Measurements from ENCODE around the gene CPEB3. TPM values are rescaled to one million over a fixed set of nuclear protein-coding genes. Genes with fewer than 3 reads are reported as not detected.
"Not testable (repeated sequence)": the region's sequence is repeated elsewhere in the genome, so short reads cannot be mapped to it uniquely, and the experiment has no call there.

Gene CPEB3
- polyA plus RNA-seq, 4 donors, result 1.5 to 3.7 (median 1.7) TPM

GRCh38 chr10:92052741-92053140 is 238.1 kb downstream of the CPEB3 start:
- peaks cover 3 to 14% (median 8%) of the 10 kb centered on the region in 3 donors for H3K36me3 ChIP-seq (ENCODE audit: control insufficient read depth in 3 of 3, insufficient read depth in 2 of 3, low read depth in 1 of 3, low read length in 3 of 3)
- DNase-seq (no peak), FAIRE-seq (no peak)
- H3K9me3 ChIP-seq (ENCODE audit: control insufficient read depth in 2 of 2, insufficient read depth in 1 of 2, low read depth in 1 of 2, low read length in 1 of 2), result no peaks in the 10 kb centered on the region
- H3K4me3 ChIP-seq (ENCODE audit: low read depth in 1 of 3, low read length in 3 of 3), result no peak overlapping the region
- H3K27me3 ChIP-seq (ENCODE audit: control insufficient read depth in 3 of 3, insufficient read depth in 3 of 3, low read length in 3 of 3), result no peaks in the 10 kb centered on the region
- no peak overlapping the region for H3K27ac ChIP-seq (ENCODE audit: low read depth in 1 of 3, low read length in 2 of 3)
- H3K4me1 ChIP-seq (ENCODE audit: control insufficient read depth in 3 of 3, insufficient read depth in 2 of 3, low read depth in 1 of 3, low read length in 2 of 3), result no peaks in the 10 kb centered on the region
- WGBS, 3 donors, result 79 to 86% (median 83%) methylated on average over 5 of the region's 5 CpGs

DNA sequence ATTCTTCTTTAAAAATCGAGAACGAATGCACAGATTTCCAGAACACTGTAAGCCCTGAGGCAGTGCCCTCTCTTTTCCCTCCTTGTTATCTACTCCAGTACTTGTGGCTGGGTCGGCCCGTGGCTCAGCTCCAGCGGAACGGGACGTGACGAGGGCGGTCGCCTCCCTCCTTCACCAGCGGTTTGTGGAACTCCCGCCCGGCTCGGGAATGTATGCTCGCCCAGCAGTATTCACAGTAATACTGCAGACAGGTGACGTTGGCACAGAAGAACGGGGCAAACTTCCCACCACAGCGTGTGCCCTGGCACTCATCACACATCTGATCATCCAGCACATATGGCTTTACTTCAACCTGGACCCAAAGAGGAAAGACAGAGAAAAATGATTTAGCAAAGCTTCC is 238.8 kb downstream of the CPEB3 start:
- H3K27me3 ChIP-seq (ENCODE audit: control insufficient read depth in 3 of 3, insufficient read depth in 3 of 3, low read length in 3 of 3), result no peaks in the 10 kb centered on the region
- no peak for FAIRE-seq
- no peaks in the 10 kb centered on the region for H3K9me3 ChIP-seq (ENCODE audit: control insufficient read depth in 2 of 2, insufficient read depth in 1 of 2, low read depth in 1 of 2, low read length in 1 of 2)
- no peaks in the 10 kb centered on the region for H3K4me1 ChIP-seq (ENCODE audit: control insufficient read depth in 3 of 3, insufficient read depth in 2 of 3, low read depth in 1 of 3, low read length in 2 of 3)
- peaks cover 3 to 10% (median 8%) of the 10 kb centered on the region in 3 donors for H3K36me3 ChIP-seq (ENCODE audit: control insufficient read depth in 3 of 3, insufficient read depth in 2 of 3, low read depth in 1 of 3, low read length in 3 of 3)
- no peak overlapping the region for H3K27ac ChIP-seq (ENCODE audit: low read depth in 1 of 3, low read length in 2 of 3)
- DNase-seq, result no peak
- 89 to 93% (median 91%) methylated on average over 18 of the region's 18 CpGs for WGBS, 3 donors
- no peak overlapping the region for H3K4me3 ChIP-seq (ENCODE audit: low read depth in 1 of 3, low read length in 3 of 3)

DNA sequence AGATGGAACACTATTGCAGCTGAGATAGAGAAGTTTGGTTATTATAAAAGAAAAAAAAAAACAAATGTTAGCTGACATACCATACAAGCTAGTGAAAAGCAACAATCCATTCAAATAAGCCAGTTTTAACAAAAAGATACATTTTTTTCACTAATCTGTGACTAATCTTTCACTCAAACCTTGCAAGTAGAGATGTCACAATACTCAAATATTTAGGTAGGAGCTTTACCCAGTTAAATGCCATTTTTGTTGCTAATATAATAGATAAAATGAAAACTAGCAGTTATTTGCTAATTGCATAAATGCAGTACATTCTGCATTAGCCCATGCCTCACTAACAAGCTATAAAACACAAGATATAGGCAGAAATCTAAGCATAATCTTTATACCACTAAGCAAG is 243.7 kb downstream of the CPEB3 start:
- Histone ChIP-seq H3K9me3 (ENCODE audit: control insufficient read depth in 2 of 2, insufficient read depth in 1 of 2, low read depth in 1 of 2, low read length in 1 of 2) (no peaks in the 10 kb centered on the region), H3K4me3 (ENCODE audit: low read depth in 1 of 3, low read length in 3 of 3) (no peak overlapping the region), H3K27me3 (ENCODE audit: control insufficient read depth in 3 of 3, insufficient read depth in 3 of 3, low read length in 3 of 3) (peaks cover 0 to 7% (median 0%) of the 10 kb centered on the region in 3 donors), H3K36me3 (ENCODE audit: control insufficient read depth in 3 of 3, insufficient read depth in 2 of 3, low read depth in 1 of 3, low read length in 3 of 3) (peaks cover 0 to 5% (median 4%) of the 10 kb centered on the region in 3 donors), H3K4me1 (ENCODE audit: control insufficient read depth in 3 of 3, insufficient read depth in 2 of 3, low read depth in 1 of 3, low read length in 2 of 3) (no peaks in the 10 kb centered on the region), H3K27ac (ENCODE audit: low read depth in 1 of 3, low read length in 2 of 3) (no peak overlapping the region)
- FAIRE-seq (no peak), DNase-seq (no peak)

- FAIRE-seq (no peak), DNase-seq (no peak)
- Histone ChIP-seq H3K36me3 (ENCODE audit: control insufficient read depth in 3 of 3, insufficient read depth in 2 of 3, low read depth in 1 of 3, low read length in 3 of 3) (peaks cover 0 to 4% (median 2%) of the 10 kb centered on the region in 3 donors), H3K4me1 (ENCODE audit: control insufficient read depth in 3 of 3, insufficient read depth in 2 of 3, low read depth in 1 of 3, low read length in 2 of 3) (no peaks in the 10 kb centered on the region), H3K9me3 (ENCODE audit: control insufficient read depth in 2 of 2, insufficient read depth in 1 of 2, low read depth in 1 of 2, low read length in 1 of 2) (no peaks in the 10 kb centered on the region), H3K27ac (ENCODE audit: low read depth in 1 of 3, low read length in 2 of 3) (no peak overlapping the region), H3K4me3 (ENCODE audit: low read depth in 1 of 3, low read length in 3 of 3) (no peak overlapping the region), H3K27me3 (ENCODE audit: control insufficient read depth in 3 of 3, insufficient read depth in 3 of 3, low read length in 3 of 3) (peaks cover 0 to 7% (median 0%) of the 10 kb centered on the region in 3 donors)
- 56 to 86% (median 76%) methylated on average over 37 of the region's 37 CpGs for WGBS, 3 donors
Observed at GRCh38 chr10:92045641-92046106, 245.2 kb downstream of the CPEB3 start.

GRCh38 chr10:92042541-92042940 is 248.3 kb downstream of the CPEB3 start:
- H3K4me1 ChIP-seq (ENCODE audit: control insufficient read depth in 3 of 3, insufficient read depth in 2 of 3, low read depth in 1 of 3, low read length in 2 of 3), result no peaks in the 10 kb centered on the region
- no peaks in the 10 kb centered on the region for H3K9me3 ChIP-seq (ENCODE audit: control insufficient read depth in 2 of 2, insufficient read depth in 1 of 2, low read depth in 1 of 2, low read length in 1 of 2)
- FAIRE-seq (no peak), DNase-seq (no peak)
- no peaks in the 10 kb centered on the region for H3K36me3 ChIP-seq (ENCODE audit: control insufficient read depth in 3 of 3, insufficient read depth in 2 of 3, low read depth in 1 of 3, low read length in 3 of 3)
- 61 to 72% (median 66%) methylated on average over 5 of the region's 5 CpGs for WGBS, 3 donors
- H3K27me3 ChIP-seq (ENCODE audit: control insufficient read depth in 3 of 3, insufficient read depth in 3 of 3, low read length in 3 of 3), result peaks cover 0 to 7% (median 0%) of the 10 kb centered on the region in 3 donors
- no peak overlapping the region for H3K27ac ChIP-seq (ENCODE audit: low read depth in 1 of 3, low read length in 2 of 3)
- H3K4me3 ChIP-seq (ENCODE audit: low read depth in 1 of 3, low read length in 3 of 3), result no peak overlapping the region

- H3K27ac ChIP-seq (ENCODE audit: low read depth in 1 of 3, low read length in 2 of 3), result no peak overlapping the region
- FAIRE-seq, result no peak
Observed at GRCh38 chr10:92038949-92039348, 251.9 kb downstream of the CPEB3 start.

GRCh38 chr10:92033070-92033469 is 257.8 kb downstream of the CPEB3 start:
- H3K9me3 ChIP-seq (ENCODE audit: control insufficient read depth in 2 of 2, insufficient read depth in 1 of 2, low read depth in 1 of 2, low read length in 1 of 2); H3K27ac ChIP-seq (ENCODE audit: low read depth in 1 of 3, low read length in 2 of 3); H3K4me3 ChIP-seq (ENCODE audit: low read depth in 1 of 3, low read length in 3 of 3); H3K36me3 ChIP-seq (ENCODE audit: control insufficient read depth in 3 of 3, insufficient read depth in 2 of 3, low read depth in 1 of 3, low read length in 3 of 3); H3K27me3 ChIP-seq (ENCODE audit: control insufficient read depth in 3 of 3, insufficient read depth in 3 of 3, low read length in 3 of 3); FAIRE-seq; H3K4me1 ChIP-seq (ENCODE audit: control insufficient read depth in 3 of 3, insufficient read depth in 2 of 3, low read depth in 1 of 3, low read length in 2 of 3): not testable (repeated sequence)
- WGBS, 3 donors, result 41 to 62% (median 56%) methylated on average over 3 of the region's 3 CpGs
- DNase-seq, result peak in 1 of 2 donors; percentile 38

More at GRCh38 chr10:92038949-92039348, 251.9 kb downstream of the CPEB3 start:
- peaks cover 0 to 4% (median 0%) of the 10 kb centered on the region in 3 donors for H3K36me3 ChIP-seq (ENCODE audit: control insufficient read depth in 3 of 3, insufficient read depth in 2 of 3, low read depth in 1 of 3, low read length in 3 of 3)
- DNase-seq, result no peak
- H3K27me3 ChIP-seq (ENCODE audit: control insufficient read depth in 3 of 3, insufficient read depth in 3 of 3, low read length in 3 of 3), result no peaks in the 10 kb centered on the region
- peaks cover 0 to 8% of the 10 kb centered on the region in 2 donors for H3K9me3 ChIP-seq (ENCODE audit: control insufficient read depth in 2 of 2, insufficient read depth in 1 of 2, low read depth in 1 of 2, low read length in 1 of 2)
- no peaks in the 10 kb centered on the region for H3K4me1 ChIP-seq (ENCODE audit: control insufficient read depth in 3 of 3, insufficient read depth in 2 of 3, low read depth in 1 of 3, low read length in 2 of 3)
- WGBS, 3 donors, result 88 to 97% (median 94%) methylated on average over 1 of the region's 1 CpG
- no peak overlapping the region for H3K4me3 ChIP-seq (ENCODE audit: low read depth in 1 of 3, low read length in 3 of 3)

DNA sequence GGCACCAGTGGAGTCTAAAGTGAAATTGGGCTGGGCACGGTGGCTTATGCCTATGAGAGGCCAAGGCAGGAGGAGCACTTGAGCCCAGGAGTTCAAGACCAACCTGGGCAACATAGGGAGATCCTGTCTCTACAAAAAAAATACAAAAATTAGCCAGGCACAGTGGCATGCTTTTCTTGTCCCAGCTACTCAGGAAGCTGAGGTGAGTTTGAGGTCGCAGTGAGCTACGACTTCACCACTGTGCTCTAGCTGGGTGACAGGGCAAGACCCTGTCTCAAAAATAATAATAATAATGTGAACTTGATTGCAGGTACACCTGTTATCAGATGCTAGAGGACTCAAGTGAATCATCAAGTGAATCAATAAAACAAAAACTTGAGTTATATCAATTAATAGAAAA is 259.3 kb downstream of the CPEB3 start:
- Histone ChIP-seq H3K4me3 (ENCODE audit: low read depth in 1 of 3, low read length in 3 of 3) (no peak overlapping the region), H3K36me3 (ENCODE audit: control insufficient read depth in 3 of 3, insufficient read depth in 2 of 3, low read depth in 1 of 3, low read length in 3 of 3) (peaks cover 7 to 10% (median 9%) of the 10 kb centered on the region in 3 donors), H3K9me3 (ENCODE audit: control insufficient read depth in 2 of 2, insufficient read depth in 1 of 2, low read depth in 1 of 2, low read length in 1 of 2) (peaks cover 0 to 8% of the 10 kb centered on the region in 2 donors), H3K27ac (ENCODE audit: low read depth in 1 of 3, low read length in 2 of 3) (no peak overlapping the region), H3K27me3 (ENCODE audit: control insufficient read depth in 3 of 3, insufficient read depth in 3 of 3, low read length in 3 of 3) (no peaks in the 10 kb centered on the region), H3K4me1 (ENCODE audit: control insufficient read depth in 3 of 3, insufficient read depth in 2 of 3, low read depth in 1 of 3, low read length in 2 of 3) (no peaks in the 10 kb centered on the region)
- DNase-seq, result no peak
- FAIRE-seq, result no peak
- 83 to 92% (median 85%) methylated on average over 3 of the region's 3 CpGs for WGBS, 3 donors

- FAIRE-seq (no peak), DNase-seq (no peak)
- no peaks in the 10 kb centered on the region for H3K4me1 ChIP-seq (ENCODE audit: control insufficient read depth in 3 of 3, insufficient read depth in 2 of 3, low read depth in 1 of 3, low read length in 2 of 3)
- H3K9me3 ChIP-seq (ENCODE audit: control insufficient read depth in 2 of 2, insufficient read depth in 1 of 2, low read depth in 1 of 2, low read length in 1 of 2), result no peaks in the 10 kb centered on the region
- no peak overlapping the region for H3K27ac ChIP-seq (ENCODE audit: low read depth in 1 of 3, low read length in 2 of 3)
- 85 to 88% (median 88%) methylated on average over 4 of the region's 4 CpGs for WGBS, 3 donors
- no peak overlapping the region for H3K4me3 ChIP-seq (ENCODE audit: low read depth in 1 of 3, low read length in 3 of 3)
- no peaks in the 10 kb centered on the region for H3K27me3 ChIP-seq (ENCODE audit: control insufficient read depth in 3 of 3, insufficient read depth in 3 of 3, low read length in 3 of 3)
- peaks cover 8 to 29% (median 18%) of the 10 kb centered on the region in 3 donors for H3K36me3 ChIP-seq (ENCODE audit: control insufficient read depth in 3 of 3, insufficient read depth in 2 of 3, low read depth in 1 of 3, low read length in 3 of 3)
Observed at GRCh38 chr10:92027141-92027540, 263.7 kb downstream of the CPEB3 start.

Measured in small intestine (tissue), 7 donors.